Naive thymus-derived CD4-positive, alpha-beta T cell (primary cell): ENCODE results near the gene MPL. TPM values are rescaled to one million over a fixed set of nuclear protein-coding genes. Genes with fewer than 3 reads are reported as not detected.

Experiments used
- ATAC-seq: fragments of 150-1000 bp; cut with Tn5 transposase; 2 replicates; pipeline ENCODE4 v1.10.0; 2021; ENCODE audit warnings: mild to moderate bottlenecking, moderate library complexity
- CTCF ChIA-PET: fragments of 350-600 bp; sonication (Branson Sonifier 250); formaldehyde crosslinking; loops from one replicate; lab custom pipeline; 2021; ENCODE audit warnings: antibody characterized with exemption; lab: Charles Lee
- POLR2A ChIA-PET: fragments of 350-600 bp; sonication (Branson Sonifier 250); formaldehyde crosslinking; loops from one replicate; lab custom pipeline; 2021; ENCODE audit warnings: antibody characterized with exemption, inconsistent platforms; lab: Charles Lee
- DNase-seq, 9 donors: peaks; one replicate each; pipeline versions ENCODE4 v3.0.0 to v3.0.0-alpha.2; 2020 to 2022; ENCODE audit warnings: mixed read lengths in 1 of 9
- H3K27ac ChIP-seq: one replicate; pipeline ENCODE4 v1.7.0; 2013; ENCODE audit warnings: mild to moderate bottlenecking, low read depth, low read length, moderate library complexity
- H3K27me3 ChIP-seq, 2 donors: one replicate each; pipeline ENCODE4 v1.7.0; 2013; ENCODE audit warnings: low read length in 2 of 2, mild to moderate bottlenecking in 2 of 2, moderate library complexity in 2 of 2; ENCODE audit not compliant: control insufficient read depth in 2 of 2, insufficient read depth in 2 of 2
- H3K36me3 ChIP-seq, 3 experiments: 1 replicate in 2 of 3; 2 replicates in 1 of 3; pipeline ENCODE4 v1.7.0; 2013; ENCODE audit warnings: low read length in 3 of 3, mild to moderate bottlenecking in 3 of 3, moderate library complexity in 1 of 3; ENCODE audit not compliant: insufficient read depth in 3 of 3, control insufficient read depth in 2 of 3
- H3K4me1 ChIP-seq, 2 donors: one replicate each; pipeline ENCODE4 v1.7.0; 2013; ENCODE audit warnings: low read length in 2 of 2, mild to moderate bottlenecking in 2 of 2, moderate library complexity in 1 of 2; ENCODE audit not compliant: control insufficient read depth in 2 of 2, insufficient read depth in 2 of 2
- H3K4me3 ChIP-seq: 2 replicates; pipeline ENCODE4 v1.7.0; 2013; ENCODE audit warnings: mild to moderate bottlenecking, low read length
- H3K9me3 ChIP-seq, 3 experiments: 1 replicate in 2 of 3; 2 replicates in 1 of 3; pipeline ENCODE4 v1.7.0; 2013; ENCODE audit warnings: low read length in 3 of 3; ENCODE audit not compliant: control insufficient read depth in 2 of 3
- H3K27ac Mint-ChIP-seq, 9 donors: one replicate each; pipeline ENCODE4 v1.8.0; 2020 to 2022; ENCODE audit warnings: mixed read lengths in 9 of 9, mild to moderate bottlenecking in 8 of 9, moderate library complexity in 5 of 9, inconsistent platforms in 2 of 9
- H3K27me3 Mint-ChIP-seq, 5 donors: one replicate each; pipeline ENCODE4 v1.8.0; 2021 to 2022; ENCODE audit warnings: mixed read lengths in 5 of 5, mild to moderate bottlenecking in 1 of 5
- H3K36me3 Mint-ChIP-seq, 5 donors: one replicate each; pipeline ENCODE4 v1.8.0; 2020 to 2022; ENCODE audit warnings: mixed read lengths in 5 of 5, mild to moderate bottlenecking in 3 of 5, inconsistent platforms in 1 of 5
- H3K4me1 Mint-ChIP-seq, 7 donors: one replicate each; pipeline ENCODE4 v1.8.0; 2020 to 2022; ENCODE audit warnings: mixed read lengths in 7 of 7, mild to moderate bottlenecking in 3 of 7, inconsistent platforms in 1 of 7
- H3K4me3 Mint-ChIP-seq, 10 donors: one replicate each; pipeline ENCODE4 v1.8.0; 2020 to 2022; ENCODE audit warnings: mild to moderate bottlenecking in 10 of 10, mixed read lengths in 10 of 10, moderate library complexity in 6 of 10, inconsistent platforms in 2 of 10
- H3K9me3 Mint-ChIP-seq, 11 donors: one replicate each; pipeline ENCODE4 v1.8.0; 2020 to 2022; ENCODE audit warnings: mixed read lengths in 11 of 11, mild to moderate bottlenecking in 4 of 11, inconsistent platforms in 1 of 11, moderate library complexity in 1 of 11
- intact Hi-C, 2 donors: fragments of 100-400 bp; cut with micrococcal nuclease; formaldehyde crosslinking; loops; one replicate each; pipeline ENCODE4 v1.15.1; 2023
- polyA plus RNA-seq, 2 donors: library from polyadenylated mRNA; unstranded; fragments of 300-500 nt; fragmentation: Illumina TruSeq; gene quantifications; one replicate each; pipeline ENCODE4 v1.2.3, GENCODE V29; 2021
- total RNA-seq, 6 experiments: library from RNA in 5 of 6; stranded (reverse) in 5 of 6; gene quantifications; 1 replicate in 5 of 6; 2 replicates in 1 of 6; pipeline ENCODE4 v1.2.3 and lab custom pipeline; 2021 to 2026

The MPL gene
- total and polyA plus RNA-seq, 7 experiments from 2014 or later, result 0.21 to 0.98 TPM; not detected in 5

- DNase-seq (no peak), ATAC-seq (no peak)
- Histone ChIP-seq H3K36me3 (no peaks in the 10 kb centered on the region), H3K27ac (no peak overlapping the region), H3K9me3 (no peaks in the 10 kb centered on the region), H3K4me3 (no peak overlapping the region), H3K27me3 (no peaks in the 10 kb centered on the region), H3K4me1 (peaks cover 6 to 8% of the 10 kb centered on the region in 2 donors)
- POLR2A ChIA-PET, result interaction anchor here (1.1 kb wide), 1 partner anchor 9 kb away, joined by 4 read pairs; no protein-coding TSS in a partner anchor
- intact Hi-C loops, result no loop called here
- Mint-ChIP-seq H3K9me3 (no peaks in the 10 kb centered on the region), H3K27ac (no peak overlapping the region), H3K36me3 (peaks cover 0 to 14% (median 0%) of the 10 kb centered on the region in 5 donors), H3K4me1 (peaks cover 12 to 32% (median 19%) of the 10 kb centered on the region in 7 donors), H3K27me3 (no peaks in the 10 kb centered on the region), H3K4me3 (no peak overlapping the region)
- CTCF ChIA-PET, result no interaction called here
Observed at GRCh38 chr1:43373066-43373940, 35.7 kb downstream of the MPL start.

DNA sequence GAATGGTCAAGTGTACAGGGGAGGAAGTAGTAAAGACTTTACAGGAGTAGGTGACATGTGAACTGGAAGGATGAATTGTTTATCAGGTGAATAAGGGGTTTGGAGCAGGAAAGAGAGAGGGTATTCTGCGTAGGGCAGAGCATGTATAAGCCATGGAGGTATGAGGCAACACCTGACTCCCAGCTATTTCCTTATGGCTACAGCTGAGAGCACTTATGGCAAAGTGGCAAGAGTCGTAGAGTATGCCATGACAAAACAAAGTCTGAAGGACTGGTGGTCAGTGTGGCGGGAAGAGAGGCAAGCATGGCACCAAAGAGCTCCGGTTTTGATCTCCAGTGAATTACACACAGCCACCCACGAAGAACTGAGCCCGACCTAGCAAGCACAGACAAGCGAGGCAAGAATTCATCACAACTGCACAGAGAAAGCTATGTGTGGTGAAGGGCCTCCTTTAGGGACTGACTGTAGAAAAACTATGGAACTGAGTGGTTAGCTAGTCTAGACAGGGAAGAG lies 39.2 kb downstream of the MPL start:
- H3K27ac ChIP-seq, result no peak overlapping the region
- no peaks in the 10 kb centered on the region for H3K27me3 ChIP-seq
- ATAC-seq (no peak), DNase-seq (no peak)
- Mint-ChIP-seq H3K4me3 (no peak overlapping the region), H3K27me3 (no peaks in the 10 kb centered on the region), H3K4me1 (peaks cover 7 to 31% (median 14%) of the 10 kb centered on the region in 7 donors), H3K9me3 (no peaks in the 10 kb centered on the region), H3K27ac (peak overlapping the region in 1 of 9 donors; percentile 51), H3K36me3 (peaks cover 6 to 12% (median 11%) of the 10 kb centered on the region in 5 donors)
- CTCF ChIA-PET, result no interaction called here
- H3K4me1 ChIP-seq, result no peaks in the 10 kb centered on the region
- no peak overlapping the region for H3K4me3 ChIP-seq
- intact Hi-C loops, result no loop called here
- POLR2A ChIA-PET, result interaction anchor here (1.8 to 4.4 kb wide), 2 partner anchors 8 to 13 kb away, joined by 6 to 23 read pairs; partner anchors contain the start of genes ELOVL1, MED8 and SZT2
- H3K9me3 ChIP-seq, result no peaks in the 10 kb centered on the region
- H3K36me3 ChIP-seq, result peaks cover 0 to 8% (median 0%) of the 10 kb centered on the region in 3 experiments

DNA sequence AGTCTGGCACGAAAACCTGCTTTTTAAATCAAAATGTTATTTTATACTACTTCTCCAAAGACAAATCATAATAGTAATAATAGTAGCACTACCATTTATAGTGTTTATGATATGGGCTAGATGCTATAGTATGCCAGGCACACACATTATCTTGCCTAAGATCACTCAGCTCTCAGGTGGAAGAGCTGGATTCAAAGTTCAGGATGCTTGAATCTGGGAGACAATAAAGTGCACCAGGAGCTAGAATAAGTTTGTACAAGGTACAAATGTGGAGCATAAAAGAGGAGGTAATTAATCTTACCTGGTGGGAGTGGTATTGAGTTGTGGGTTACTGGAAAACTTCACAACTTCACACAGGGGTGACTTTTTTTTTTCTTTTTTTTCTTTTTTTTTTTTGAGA lies 40.2 kb downstream of the MPL start:
- intact Hi-C loops, result no loop called here
- no peak overlapping the region for H3K4me3 Mint-ChIP-seq
- H3K27ac ChIP-seq, result no peak overlapping the region
- H3K27me3 ChIP-seq, result no peaks in the 10 kb centered on the region
- H3K4me3 ChIP-seq, result no peak overlapping the region
- no peaks in the 10 kb centered on the region for H3K27me3 Mint-ChIP-seq
- H3K9me3 Mint-ChIP-seq, result no peaks in the 10 kb centered on the region
- peak overlapping the region in 1 of 9 donors; percentile 38 for H3K27ac Mint-ChIP-seq
- POLR2A ChIA-PET, result interaction anchor here (1.8 to 4.4 kb wide), 2 partner anchors 10 to 11 kb away, joined by 6 to 23 read pairs; partner anchors contain the start of genes ELOVL1, MED8 and SZT2
- CTCF ChIA-PET, result no interaction called here
- H3K4me1 Mint-ChIP-seq, result peaks cover 8 to 32% (median 16%) of the 10 kb centered on the region in 7 donors
- no peak for ATAC-seq
- H3K36me3 Mint-ChIP-seq, result peaks cover 7 to 15% (median 11%) of the 10 kb centered on the region in 5 donors
- peaks cover 0 to 19% (median 0%) of the 10 kb centered on the region in 3 experiments for H3K36me3 ChIP-seq
- no peak for DNase-seq
- H3K9me3 ChIP-seq, result no peaks in the 10 kb centered on the region
- no peaks in the 10 kb centered on the region for H3K4me1 ChIP-seq

DNA sequence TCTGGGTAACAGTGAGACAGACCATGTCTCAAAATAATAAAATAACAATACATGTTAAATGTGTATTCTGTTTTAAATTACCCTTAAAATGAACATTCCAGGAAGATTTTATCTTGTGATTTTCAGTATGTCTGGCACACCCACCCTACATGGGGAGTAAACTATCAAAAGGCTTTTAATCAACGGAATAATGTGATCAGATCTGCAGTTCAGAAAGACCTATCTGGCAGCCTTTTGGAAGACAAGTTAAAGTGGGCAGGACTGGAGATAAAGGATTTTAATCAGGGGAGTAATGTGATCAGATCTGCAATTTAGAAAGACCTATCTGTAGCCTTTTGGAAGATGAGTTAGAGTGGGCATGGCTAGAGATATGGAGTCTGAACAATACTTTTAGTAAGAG lies 41.9 kb downstream of the MPL start:
- no peak for ATAC-seq
- peaks cover 8 to 34% (median 9%) of the 10 kb centered on the region in 3 experiments for H3K36me3 ChIP-seq
- H3K4me3 ChIP-seq, result no peak overlapping the region
- ChIA-PET CTCF (no interaction called here), POLR2A (interaction anchor here (4.4 kb wide), 1 partner anchor 10 kb away, joined by 23 read pairs; the partner anchor contains the start of genes MED8 and SZT2)
- no peaks in the 10 kb centered on the region for H3K9me3 ChIP-seq
- H3K4me1 ChIP-seq, result no peaks in the 10 kb centered on the region
- Mint-ChIP-seq H3K4me3 (no peak overlapping the region), H3K36me3 (peaks cover 7 to 25% (median 16%) of the 10 kb centered on the region in 5 donors), H3K27me3 (no peaks in the 10 kb centered on the region), H3K27ac (no peak overlapping the region), H3K9me3 (no peaks in the 10 kb centered on the region), H3K4me1 (peaks cover 8 to 32% (median 16%) of the 10 kb centered on the region in 7 donors)
- DNase-seq, result no peak
- H3K27me3 ChIP-seq, result no peaks in the 10 kb centered on the region
- H3K27ac ChIP-seq, result no peak overlapping the region
- intact Hi-C loops, result no loop called here

- intact Hi-C loops, result loop anchor here in 1 of 2 donors (10.0 kb wide), 1 partner anchor 273 kb away; the partner anchor contains the start of gene KDM4A
- H3K4me1 Mint-ChIP-seq, result peaks cover 8 to 35% (median 16%) of the 10 kb centered on the region in 7 donors
- Histone ChIP-seq H3K4me1 (no peaks in the 10 kb centered on the region), H3K27ac (peak overlapping the region; percentile 38), H3K9me3 (no peaks in the 10 kb centered on the region), H3K4me3 (no peak overlapping the region), H3K36me3 (peaks cover 20 to 56% (median 27%) of the 10 kb centered on the region in 3 experiments), H3K27me3 (no peaks in the 10 kb centered on the region)
- CTCF ChIA-PET, result no interaction called here
- H3K36me3 Mint-ChIP-seq, result peaks cover 11 to 39% (median 21%) of the 10 kb centered on the region in 5 donors
- no peaks in the 10 kb centered on the region for H3K27me3 Mint-ChIP-seq
- ATAC-seq (peak; percentile 72), DNase-seq (no peak)
- POLR2A ChIA-PET, result interaction anchor here (1.5 kb wide), 1 partner anchor 8 kb away, joined by 4 read pairs; no protein-coding TSS in a partner anchor
- H3K27ac Mint-ChIP-seq, result peak overlapping the region in 5 of 9 donors; percentile 4 to 77 (median 25)
- H3K4me3 Mint-ChIP-seq, result no peak overlapping the region
- H3K9me3 Mint-ChIP-seq, result no peaks in the 10 kb centered on the region
Observed at GRCh38 chr1:43381612-43382011, 44.0 kb downstream of the MPL start.

DNA sequence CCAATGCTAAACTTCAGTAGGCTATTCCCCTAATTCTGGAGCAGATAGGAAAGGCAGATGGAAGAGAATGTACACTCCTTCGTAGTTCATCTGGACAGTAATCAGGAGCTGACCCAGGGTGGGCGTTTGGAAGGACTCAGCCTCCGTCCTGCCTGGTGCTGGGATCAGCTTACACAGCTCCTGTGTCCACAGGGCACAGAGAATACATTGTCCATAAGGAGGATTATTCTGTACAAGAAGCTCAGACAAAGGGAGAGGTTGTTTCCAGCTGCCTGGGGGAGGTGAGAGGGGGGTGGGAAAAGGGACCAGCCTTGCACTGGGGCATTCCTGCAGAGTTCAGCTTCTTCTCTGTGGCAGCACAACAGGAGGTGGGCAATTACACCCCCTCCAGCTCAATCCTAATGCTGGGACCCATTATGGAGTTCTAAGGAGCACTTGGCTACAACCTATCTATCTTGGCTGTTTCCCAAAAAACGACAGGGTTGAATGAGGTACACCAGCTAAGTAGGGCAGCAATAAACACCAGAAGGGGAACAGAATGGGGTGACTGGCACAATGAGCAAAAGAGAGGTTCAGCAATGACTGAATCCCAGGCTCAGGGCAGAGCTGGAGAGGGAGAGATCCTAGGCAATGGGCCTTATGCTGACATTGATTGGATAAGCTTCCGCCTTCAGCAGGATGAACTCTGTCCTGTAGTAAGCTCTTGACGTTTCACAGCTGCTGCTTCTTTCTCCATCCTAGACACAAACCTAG lies 44.6 kb downstream of the MPL start:
- H3K27me3 ChIP-seq, result no peaks in the 10 kb centered on the region
- Mint-ChIP-seq H3K36me3 (peaks cover 17 to 44% (median 25%) of the 10 kb centered on the region in 5 donors), H3K27me3 (no peaks in the 10 kb centered on the region), H3K4me1 (peaks cover 8 to 36% (median 16%) of the 10 kb centered on the region in 7 donors), H3K27ac (peak overlapping the region in 1 of 9 donors; percentile 27), H3K9me3 (no peaks in the 10 kb centered on the region), H3K4me3 (no peak overlapping the region)
- intact Hi-C loops, result loop anchor here in 1 of 2 donors (10.0 kb wide), 1 partner anchor 273 kb away; the partner anchor contains the start of gene KDM4A
- ATAC-seq (no peak), DNase-seq (no peak)
- no peak overlapping the region for H3K4me3 ChIP-seq
- no peaks in the 10 kb centered on the region for H3K4me1 ChIP-seq
- POLR2A ChIA-PET, result interaction anchor here (1.0 to 1.5 kb wide), 2 partner anchors 9 to 14 kb away, joined by 3 to 4 read pairs; no protein-coding TSS in a partner anchor
- H3K36me3 ChIP-seq, result peaks cover 22 to 62% (median 27%) of the 10 kb centered on the region in 3 experiments
- no peak overlapping the region for H3K27ac ChIP-seq
- no peaks in the 10 kb centered on the region for H3K9me3 ChIP-seq
- CTCF ChIA-PET, result no interaction called here
